Hematopoietic multipotent progenitor cell treated with erythropoietin and hydrocortisone succinate and interleukin-3 and kit ligand, for 15 days (in vitro differentiated cells): ENCODE results near the gene CALD1.

ENCODE experiments used
- DNase-seq: peaks from one replicate; pipeline ENCODE4 v3.0.0-alpha.2; 2015; ENCODE audit warnings: low spot score

Gene CALD1

DNA sequence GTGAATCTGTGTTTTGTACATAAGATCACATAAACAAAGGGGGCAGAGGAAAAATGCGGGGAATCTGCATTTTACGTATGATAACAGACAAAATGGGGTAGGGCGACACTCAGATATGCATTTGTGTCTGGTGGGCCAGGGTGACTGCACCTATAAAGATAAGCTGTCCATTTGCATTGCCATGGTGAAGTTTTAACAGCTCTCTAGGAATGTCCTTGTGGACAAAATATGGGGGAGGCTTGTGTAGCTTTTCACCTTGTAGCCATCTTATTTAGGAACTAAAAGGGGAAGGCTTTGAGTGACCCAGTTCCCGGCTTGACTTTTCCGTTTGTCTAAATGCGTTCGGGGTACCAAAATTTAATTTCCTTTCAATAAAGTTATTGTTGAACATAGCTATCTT lies 114.5 kb downstream of the CALD1 start:
- DNase-seq, result no peak

DNA sequence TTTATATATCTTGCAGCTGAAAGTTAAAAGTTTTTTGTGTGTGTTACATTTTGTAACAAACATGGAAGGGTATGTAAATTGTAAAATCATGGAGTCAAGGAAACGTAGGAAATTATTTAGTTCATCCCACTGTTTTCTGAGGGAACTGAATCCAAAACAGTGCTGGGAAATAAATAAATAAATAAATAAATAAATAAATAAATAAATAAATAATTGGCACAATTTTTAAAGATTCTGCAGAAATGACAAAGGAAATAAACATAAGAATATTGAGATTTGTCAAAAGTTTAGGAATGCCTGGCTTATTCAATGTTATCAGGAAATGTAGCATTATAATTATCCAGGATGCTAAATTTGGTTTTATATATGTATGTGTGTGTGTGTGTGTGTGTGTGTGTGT lies 115.5 kb downstream of the CALD1 start:
- DNase-seq, result no peak

DNA sequence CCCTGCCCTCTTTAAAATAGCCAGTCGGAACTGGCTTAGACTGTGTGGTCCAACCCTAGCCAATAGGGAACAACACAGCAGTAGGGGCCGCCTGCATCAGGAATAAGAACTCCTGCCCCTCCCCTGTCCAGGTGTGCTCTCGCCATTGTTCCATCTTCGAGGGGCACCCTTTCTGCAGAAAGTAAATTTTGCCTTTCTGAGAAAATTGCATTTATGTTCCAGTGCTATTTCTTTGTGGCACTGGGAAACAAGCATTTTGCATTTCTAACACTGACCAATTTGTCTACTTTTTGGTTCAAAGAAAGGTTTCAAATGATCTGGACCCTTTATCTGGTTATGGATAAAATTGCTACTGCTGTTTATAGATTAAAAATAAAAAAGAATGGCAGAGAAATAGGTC lies 116.6 kb downstream of the CALD1 start:
- no peak for DNase-seq

DNA sequence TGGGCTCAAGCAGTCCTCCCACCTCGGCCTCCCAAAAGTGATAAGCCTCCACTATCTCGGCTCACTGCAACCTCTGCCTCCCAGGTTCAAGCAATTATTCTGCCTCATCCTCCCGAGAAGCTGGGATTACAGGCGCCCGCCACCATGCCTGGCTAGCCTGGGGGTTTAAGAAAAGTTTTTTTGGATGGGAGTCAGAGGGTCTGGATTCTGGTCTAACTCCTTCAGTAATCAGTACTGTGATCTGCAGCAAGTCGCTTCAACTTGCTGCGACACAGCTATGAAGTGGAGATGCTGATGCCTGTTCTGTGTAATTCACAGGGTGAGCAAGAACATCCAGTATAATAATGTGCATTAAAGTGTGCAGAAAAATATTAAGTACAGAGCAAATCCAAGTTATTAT lies 118.5 kb downstream of the CALD1 start:
- no peak for DNase-seq

DNA sequence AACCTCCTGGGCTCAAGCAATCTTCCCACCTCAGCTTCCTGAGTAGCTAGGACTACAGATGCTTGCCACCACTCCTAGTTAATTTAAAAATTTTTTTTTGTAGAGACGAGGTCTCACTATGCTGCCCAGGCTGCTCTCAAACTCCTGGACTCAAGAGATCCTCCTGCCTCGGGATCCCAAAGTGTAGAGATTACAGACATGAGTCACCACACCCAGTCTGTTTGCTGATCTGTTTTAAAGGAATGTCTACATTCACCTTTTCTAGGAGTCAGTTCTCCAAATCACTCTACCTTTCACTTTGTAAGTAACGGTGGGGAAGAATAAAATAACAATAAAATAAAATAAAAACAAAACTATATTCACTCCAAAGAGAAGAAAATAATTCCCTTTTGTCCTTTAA lies 120.3 kb downstream of the CALD1 start:
- DNase-seq, result no peak

DNA sequence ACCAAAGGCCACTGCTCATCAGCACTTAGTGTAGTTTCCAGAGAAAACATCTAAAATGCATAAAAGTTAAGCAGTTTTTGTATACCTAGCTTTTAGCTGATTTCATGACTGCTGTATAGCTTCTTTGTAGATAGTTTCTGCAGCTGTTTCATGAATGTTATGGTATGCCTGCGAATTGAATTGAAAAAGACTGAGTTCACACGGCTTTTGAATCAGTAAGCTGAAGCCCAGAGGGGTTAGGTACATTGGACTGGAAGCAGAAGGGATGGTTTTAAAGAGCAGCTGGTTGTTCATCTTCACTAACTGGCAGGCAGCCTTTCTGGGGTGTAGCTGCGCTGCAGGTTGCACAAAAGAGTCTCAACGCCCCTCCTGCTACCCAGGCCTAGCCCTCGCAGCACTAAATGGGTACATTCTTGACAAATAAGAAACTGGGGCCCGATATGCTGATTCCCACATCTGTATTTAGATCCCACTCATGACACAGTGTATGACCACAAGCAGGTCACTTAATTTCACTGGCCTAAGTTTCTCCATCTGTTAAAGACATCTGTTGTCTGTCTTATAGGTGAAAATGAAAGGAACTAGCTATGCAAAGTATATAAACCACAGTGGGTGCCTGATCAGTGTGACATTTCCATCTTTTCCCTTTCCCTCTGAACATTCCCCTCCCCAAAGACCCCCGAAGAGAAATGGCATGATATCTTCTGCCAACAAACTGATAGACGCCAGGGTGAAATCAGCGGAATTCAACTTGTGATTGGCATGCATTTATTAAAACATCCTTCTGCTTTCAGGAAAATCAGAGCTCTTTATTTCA lies 120.9 kb downstream of the CALD1 start:
- DNase-seq, result no peak

DNA sequence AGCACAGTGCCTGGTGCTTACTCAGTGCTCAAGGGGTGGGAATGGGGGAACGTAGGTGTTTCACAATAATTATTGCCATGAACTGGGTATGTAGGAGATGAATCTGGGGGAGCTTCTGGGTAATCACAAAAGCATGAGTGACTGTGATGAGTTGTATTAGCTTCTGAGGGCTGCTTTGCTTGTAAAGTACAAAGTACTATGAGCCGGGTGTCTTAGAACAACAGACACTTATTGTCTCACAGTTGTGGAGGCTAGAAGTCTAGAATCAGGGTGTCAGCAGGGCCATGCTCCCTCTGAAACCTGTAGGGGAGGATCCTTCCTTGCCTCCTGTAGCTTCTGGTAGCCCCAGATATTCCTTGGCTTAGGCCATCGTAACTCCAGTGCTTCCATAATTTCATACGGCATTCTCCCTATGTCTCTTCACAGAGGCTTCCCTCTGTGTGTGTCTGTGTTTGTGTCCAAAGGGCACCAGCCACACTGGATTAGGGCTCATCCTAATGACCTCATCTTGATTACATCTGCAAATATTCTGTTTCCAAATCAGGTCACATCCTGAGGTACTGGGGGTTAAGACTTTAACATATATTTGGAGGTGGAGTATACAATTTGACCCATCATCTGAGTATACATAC lies 122.1 kb downstream of the CALD1 start:
- no peak for DNase-seq

DNA sequence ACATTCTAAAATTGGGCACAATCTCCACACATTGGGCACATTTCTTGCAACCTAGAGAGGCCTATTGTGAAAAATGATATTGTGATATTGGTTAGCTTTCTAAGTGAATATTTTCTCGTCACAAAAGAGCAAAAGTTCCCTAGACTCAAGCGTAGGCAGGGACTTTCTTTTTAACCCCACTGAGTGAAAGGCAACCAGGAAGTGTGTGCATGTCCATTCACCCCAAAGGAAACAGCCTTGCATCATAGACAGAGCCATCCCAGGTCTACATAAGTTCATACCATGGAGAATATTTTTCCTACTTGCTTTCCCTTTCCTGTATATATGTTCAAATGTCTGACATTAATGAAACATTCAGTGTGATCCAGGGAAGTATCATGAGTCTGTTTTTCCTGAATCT lies 122.6 kb downstream of the CALD1 start:
- DNase-seq, result no peak

DNA sequence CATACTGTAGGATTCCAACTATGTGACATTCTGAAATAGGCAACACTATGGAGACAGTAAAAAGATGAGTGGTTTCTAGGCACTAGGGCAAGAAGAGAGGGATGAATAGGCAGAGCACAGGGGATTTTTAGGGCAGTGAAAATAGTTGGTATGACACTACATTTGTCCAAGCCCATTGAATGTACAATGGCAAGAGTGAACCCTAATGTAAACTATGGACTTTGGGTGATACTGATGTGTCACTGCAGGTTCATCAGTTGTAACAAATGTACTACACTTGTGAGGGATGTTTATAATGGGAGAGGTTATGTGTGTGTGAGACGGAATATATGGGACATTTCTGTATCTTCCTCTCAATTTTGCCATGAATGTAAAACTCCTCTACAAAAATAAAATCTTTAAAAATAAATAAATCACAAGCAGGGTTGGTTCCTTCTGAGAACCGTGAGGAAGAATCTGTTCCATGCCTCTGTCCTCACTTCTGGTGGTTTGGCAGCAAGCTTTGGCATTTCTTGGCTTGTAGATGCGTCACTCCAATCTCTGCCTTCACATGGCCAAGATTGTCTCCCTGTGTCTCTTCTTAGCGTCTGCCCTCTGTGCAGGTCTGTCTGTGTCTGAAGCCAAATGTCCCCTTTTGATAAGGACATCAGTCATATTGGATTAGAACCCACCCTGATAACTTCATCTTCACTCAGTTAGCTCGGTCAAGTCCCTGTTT lies 123.8 kb downstream of the CALD1 start:
- DNase-seq, result no peak

DNA sequence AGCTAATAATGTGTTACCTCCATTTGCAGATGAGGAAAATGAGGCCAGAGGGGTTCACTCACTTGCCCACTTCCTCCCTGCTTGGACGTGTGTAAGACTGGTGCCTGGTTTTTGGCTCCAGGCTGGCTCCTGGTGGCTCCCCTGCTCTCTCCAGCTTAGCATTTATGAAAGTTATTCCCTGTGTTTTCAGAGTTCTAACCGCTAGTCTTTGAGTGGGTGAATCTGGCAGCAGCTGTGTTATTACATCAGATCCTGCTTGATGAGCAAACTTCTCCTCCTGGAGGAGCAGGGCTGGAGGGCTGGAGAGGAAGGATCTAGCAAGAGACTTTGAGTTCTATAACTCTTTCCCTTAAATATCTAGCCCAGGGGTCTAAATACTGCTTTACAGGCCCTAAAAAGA lies 125.9 kb downstream of the CALD1 start:
- no peak for DNase-seq

DNA sequence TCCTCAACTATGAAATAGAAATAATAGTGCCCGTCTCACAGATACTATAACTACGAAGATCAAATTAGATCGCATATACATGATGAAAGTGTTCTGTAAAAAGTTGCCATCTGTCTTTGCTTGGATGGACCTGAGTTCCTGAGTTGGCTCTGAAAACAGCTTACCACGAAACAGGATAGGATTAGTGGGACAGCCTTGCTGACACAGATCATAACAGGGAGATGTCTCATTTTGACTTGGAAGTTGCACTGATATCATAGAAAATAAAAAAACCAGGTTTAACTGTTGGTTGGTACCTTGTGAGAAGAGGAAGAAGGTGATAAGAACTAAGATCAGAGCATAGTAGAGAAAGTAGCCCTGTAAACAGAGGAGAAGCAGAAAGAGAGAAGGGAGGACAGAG lies 127.6 kb downstream of the CALD1 start:
- no peak for DNase-seq

DNA sequence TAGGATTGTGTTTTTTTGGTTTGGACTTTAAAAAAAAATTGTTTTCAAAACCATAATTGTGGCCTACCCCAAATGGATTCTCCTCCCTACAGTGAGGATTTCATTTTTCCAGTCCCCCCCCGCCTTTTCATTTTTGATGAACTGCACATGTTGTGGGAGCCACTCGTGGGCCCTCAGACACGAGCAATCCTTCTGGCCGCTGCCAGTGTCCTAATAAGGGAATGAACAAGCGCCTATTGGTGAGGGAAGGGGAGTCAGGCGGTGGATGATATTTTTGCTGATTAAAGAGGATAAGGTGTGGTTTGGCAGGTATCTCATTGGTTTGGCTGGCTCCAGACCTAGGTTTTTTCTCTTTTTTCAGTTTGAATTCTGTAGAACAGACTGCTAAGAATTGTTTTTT lies 128.2 kb downstream of the CALD1 start:
- no peak for DNase-seq

DNA sequence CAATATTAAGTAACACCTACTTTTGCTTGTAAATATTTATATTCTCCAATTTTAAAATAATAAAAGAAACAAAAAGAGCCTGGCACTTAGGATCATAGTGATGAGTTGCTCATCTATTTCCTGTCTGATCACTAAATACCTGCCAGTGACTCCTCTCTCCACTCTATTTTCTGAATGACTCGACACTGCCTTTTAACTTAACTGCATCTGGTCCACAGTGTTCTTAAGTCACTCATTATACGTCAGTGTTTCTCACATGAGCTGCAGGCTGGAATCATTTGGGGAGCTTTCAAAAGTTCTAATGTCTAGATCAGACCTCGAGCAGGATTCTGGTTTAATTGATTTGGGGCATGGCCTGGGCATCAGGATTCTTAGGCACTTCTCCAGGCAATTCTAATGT lies 128.9 kb downstream of the CALD1 start:
- no peak for DNase-seq

DNA sequence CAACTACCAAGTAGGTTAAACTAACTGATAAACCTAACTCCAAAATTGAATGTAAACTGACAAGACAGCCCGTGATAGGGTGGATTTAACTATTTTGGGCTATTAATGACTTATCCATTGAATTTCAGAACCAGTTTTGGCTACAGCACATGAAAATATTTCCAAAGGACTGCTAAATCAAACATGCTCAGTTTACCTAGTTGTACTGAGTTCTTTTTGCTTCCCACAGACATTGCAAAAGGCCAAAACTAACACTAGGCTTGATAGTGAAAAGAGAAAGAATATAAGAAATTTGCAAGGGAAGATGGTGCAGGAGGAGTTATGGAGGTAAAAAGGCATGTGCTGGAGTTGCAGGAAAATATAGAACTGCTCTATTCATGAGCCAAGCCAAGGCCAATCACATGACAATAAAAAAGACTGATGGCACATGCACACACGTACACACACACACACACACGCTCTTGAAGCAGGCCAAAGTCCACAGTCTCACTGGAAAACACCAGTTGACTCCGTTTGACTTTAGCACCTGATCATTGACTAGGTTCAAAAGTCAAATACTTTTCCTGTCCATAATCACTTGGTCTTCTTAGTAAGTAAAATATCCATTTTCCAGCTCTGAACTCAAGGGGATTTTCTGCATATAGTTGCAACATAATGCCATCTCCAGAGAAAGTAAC lies 130.9 kb downstream of the CALD1 start:
- no peak for DNase-seq

DNA sequence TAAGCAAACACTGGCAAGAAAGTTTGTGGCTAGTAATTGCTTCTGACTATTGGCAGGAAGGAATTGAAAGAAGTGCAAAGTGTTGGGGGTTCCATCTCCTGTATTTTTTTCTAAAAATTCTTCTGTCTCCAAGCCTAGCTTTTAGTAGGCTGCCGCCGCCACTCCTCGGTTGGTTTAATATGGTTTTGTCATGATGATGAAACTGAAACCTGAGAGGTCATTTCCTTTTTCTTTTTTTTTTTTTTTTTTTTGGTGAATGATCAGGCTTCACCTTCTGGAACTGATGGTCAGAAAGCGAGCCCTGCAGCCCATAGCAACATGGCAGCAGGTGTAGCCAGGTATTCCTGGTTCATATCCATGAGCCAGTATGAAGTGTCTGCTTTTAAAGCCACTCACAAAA lies 131.5 kb downstream of the CALD1 start:
- no peak for DNase-seq

DNA sequence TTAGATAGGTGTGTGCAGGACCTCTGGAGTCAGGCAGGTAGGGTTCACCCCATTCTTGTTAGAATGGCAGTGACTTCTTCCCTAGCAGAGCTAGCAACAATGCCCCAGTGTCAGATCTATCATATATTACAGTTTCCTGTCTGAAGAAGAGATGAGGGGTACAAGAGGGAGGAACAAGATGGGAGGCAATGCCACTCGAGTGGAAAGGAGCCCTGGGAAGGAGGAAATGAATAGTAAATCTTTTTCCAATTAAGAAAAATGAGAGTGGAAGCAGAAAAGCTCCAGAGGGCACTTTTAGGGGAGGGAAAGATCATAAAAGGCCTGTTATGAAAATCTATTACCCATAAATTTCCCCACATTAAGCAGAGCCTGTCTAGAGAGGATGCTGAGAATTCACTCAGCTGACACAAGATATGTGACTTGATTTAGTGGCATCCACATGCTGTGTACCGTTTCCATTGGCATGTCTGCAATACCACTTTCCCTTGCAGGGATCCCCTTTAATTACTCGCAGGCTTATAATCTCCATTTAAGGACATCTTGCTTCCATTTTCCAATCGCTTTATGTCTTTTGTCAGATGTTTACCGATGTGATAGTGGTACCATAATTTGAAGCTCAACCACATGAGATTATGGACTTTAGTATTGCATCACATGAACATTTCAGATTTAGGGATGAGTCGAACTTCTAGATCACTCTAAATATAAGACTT lies 136.9 kb downstream of the CALD1 start:
- no peak for DNase-seq

DNA sequence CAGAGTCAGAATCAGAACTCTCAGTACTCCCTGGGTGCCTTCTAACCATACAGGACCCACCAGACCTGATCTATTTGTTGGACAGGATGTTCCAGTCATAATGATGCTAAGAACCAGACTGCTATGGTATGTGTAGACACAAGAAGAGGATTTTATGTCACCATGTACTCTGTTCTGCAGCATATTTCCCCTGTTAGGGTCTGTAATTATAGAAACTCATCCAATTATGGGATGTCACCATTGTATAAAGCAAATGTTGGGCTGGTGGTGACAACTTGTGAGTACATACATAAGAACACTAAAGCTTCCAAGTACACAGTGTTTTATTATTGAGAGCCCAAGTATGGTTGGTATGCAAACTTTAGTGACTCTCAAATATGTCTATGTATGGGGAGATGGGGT lies 139.8 kb downstream of the CALD1 start:
- DNase-seq, result no peak

DNA sequence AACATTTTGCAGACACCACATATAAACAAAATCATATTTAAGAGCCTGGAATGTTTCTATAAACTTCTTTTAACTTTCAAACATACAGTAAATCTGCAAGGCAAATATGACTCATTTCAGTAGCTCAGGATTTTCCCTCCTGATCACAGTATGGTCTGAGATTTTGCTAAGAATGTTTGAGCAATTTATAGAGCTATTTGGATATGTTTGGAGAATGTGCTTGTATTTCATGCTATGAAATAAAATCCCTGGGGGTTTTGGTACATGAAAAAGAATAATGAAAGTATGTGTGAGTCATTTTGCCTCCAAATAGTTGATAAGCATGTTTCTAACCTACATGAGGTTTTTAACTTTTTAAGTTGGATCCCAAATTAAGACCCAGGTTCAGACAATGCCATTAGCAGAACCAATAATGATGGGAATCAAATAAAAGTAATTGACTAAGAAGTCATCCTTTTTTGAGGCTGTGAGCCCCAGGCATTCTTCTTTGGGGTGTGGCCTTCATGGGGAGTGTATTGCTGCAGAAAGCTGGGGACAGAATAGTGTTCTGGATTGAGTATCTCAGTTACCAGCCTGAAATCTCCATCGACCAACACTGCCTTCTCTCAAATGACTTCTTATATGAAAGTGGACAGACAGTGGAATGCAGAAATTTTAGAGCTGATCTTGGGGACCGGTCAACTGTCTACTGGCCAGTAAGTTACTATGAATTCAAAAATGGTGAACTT lies 140.8 kb downstream of the CALD1 start:
- no peak for DNase-seq

DNA sequence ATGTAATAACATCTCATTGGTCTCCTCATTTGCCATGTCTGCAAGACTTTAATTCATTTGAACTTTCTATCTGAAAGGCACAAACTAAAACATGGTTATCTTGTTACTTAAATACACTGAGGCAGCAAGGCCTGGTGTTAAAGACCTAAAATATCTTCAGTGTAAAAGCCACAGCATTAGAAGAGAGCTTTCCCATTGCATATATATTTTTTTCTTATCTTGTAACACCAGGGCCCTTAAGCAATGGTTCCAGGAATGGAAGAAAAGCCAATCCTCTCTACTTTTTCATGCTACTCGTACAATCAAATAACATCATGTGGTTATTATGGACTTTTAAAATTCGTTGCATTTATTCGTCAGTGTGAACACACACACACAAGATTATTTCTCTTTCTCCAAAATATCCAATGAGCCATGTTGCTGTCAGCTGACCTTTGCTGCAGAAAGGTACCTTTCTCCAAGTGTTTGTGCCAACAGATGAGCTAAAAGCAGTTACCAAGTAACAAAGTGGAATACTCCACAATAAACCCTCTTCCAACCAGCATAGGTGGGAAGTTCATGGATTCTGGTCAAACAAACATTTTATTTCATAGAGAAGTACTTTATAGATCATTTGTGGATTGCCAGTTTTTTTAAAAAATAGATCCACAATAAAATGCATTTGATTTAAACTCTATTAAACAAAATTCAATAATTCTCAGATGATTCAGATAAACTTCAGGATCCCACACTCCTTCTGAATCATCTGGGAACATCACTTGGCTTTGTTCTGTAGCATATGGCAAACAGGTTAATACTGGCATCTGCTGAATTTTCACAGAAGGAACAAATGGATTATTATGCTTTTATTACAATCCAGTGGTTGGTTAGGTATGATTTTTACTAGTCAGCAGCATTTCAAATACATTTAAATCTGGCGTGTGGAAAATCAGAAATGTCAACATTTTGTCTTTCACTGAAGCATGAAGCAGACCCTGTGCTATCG lies 143.6 kb downstream of the CALD1 start:
- no peak for DNase-seq

DNA sequence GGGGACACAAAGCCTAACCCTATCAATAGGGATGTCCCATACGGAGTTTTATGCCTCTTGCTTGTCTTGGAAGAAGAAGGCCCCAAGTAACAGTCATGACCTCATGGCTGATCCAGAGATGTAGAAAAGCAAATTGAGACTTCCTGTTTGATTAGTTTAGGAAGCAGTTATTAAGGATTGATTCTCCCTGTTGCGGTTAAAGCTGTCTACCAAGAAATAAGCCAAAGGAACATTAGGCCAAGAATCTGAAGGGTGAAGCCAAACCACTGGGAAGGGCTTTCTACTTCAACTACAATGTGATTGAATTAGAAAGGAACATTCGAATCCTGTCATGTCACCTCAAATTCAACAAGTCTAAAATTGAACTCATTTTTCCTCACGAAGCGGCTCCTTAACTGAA lies 146.3 kb downstream of the CALD1 start:
- DNase-seq, result no peak
